GM12878 (cell line): ENCODE results near the gene PAQR9. TPM values are rescaled to one million over a fixed set of nuclear protein-coding genes. Genes with fewer than 3 reads are reported as not detected.

Experiments used
- ATAC-seq: fragments of 200-7000 bp; cut with Tn5 transposase; 3 replicates; pipeline ENCODE4 v1.9.1; 2020; ENCODE audit warnings: mild to moderate bottlenecking, moderate library complexity
- BruUV-seq: library from RNA; stranded (reverse); fragments of 400-500 nt; replicated peaks from 2 replicates; lab custom pipeline; 2021; lab: Mats Ljungman, UMichigan
- CTCF ChIA-PET: fragments of 300-600 bp; sonication (Branson Sonifier 250); formaldehyde crosslinking; extraction: SDS; loops from one replicate; lab custom pipeline; 2021; ENCODE audit warnings: inconsistent platforms; lab: Yijun Ruan, JAX
- POLR2A ChIA-PET: fragments of 350-600 bp; formaldehyde crosslinking; extraction: SDS; loops from one replicate; lab custom pipeline; 2021; ENCODE audit warnings: inconsistent platforms; lab: Charles Lee
- RAD21 ChIA-PET: fragments of 300-600 bp; sonication (Branson Sonifier 250); formaldehyde crosslinking; loops from one replicate; lab custom pipeline; 2023; ENCODE audit warnings: antibody characterized with exemption; ENCODE audit not compliant: unreplicated experiment; lab: Charles Lee
- SMC1A ChIA-PET: fragments of 300-600 bp; sonication (Branson Sonifier 250); formaldehyde crosslinking; loops from one replicate; lab custom pipeline; 2023; ENCODE audit not compliant: unreplicated experiment, uncharacterized antibody; lab: Charles Lee
- DNase-seq: peaks from one replicate; pipeline ENCODE4 v3.0.0-alpha.2; 2011; ENCODE audit warnings: low read depth, low spot score
- FAIRE-seq: peaks from 3 replicates; lab custom pipeline; 2011; peaks lifted over from hg19 to GRCh38; lab: Jason Lieb, UNC
- H2AFZ ChIP-seq: 2 replicates; pipeline ENCODE4 v1.6.0; 2011; ENCODE audit warnings: low read depth, low read length, control low read depth; ENCODE audit not compliant: control insufficient read depth
- H3K27ac ChIP-seq: 2 replicates; pipeline ENCODE4 v1.5.1; 2011; ENCODE audit warnings: control low read depth; ENCODE audit not compliant: control insufficient read depth, insufficient read depth
- H3K27me3 ChIP-seq, 2 experiments: replicated peaks in 1 of 2; 2 replicates each; pipeline versions ENCODE4 v1.6.0 to v1.6.1; 2011; ENCODE audit warnings: low read length in 1 of 2; ENCODE audit not compliant: control insufficient read depth in 2 of 2, insufficient read depth in 2 of 2
- H3K36me3 ChIP-seq, 2 experiments: 2 replicates each; pipeline ENCODE4 v1.5.1; 2011; ENCODE audit warnings: low read length in 1 of 2; ENCODE audit not compliant: control insufficient read depth in 2 of 2, insufficient read depth in 2 of 2
- H3K4me1 ChIP-seq: 2 replicates; pipeline ENCODE4 v1.6.1; 2011; ENCODE audit warnings: mild to moderate bottlenecking, low read length, moderate library complexity, mixed read lengths; ENCODE audit not compliant: control insufficient read depth, insufficient read depth
- H3K4me2 ChIP-seq: 2 replicates; pipeline ENCODE4 v1.6.0; 2011; ENCODE audit warnings: control low read depth; ENCODE audit not compliant: control insufficient read depth, insufficient read depth
- H3K4me3 ChIP-seq: fragments of 200-600 bp; sonication (generic); 2 replicates; pipeline ENCODE4 v1.5.1; 2016
- H3K79me2 ChIP-seq: 2 replicates; pipeline ENCODE4 v1.6.0; 2011; ENCODE audit warnings: low read length; ENCODE audit not compliant: control insufficient read depth, insufficient read depth
- H3K9ac ChIP-seq: 2 replicates; pipeline ENCODE4 v1.8.0; 2011; ENCODE audit warnings: low read length, control low read depth, mixed read lengths; ENCODE audit not compliant: control insufficient read depth, insufficient read depth
- H3K9me3 ChIP-seq: replicated peaks from 3 replicates; pipeline ENCODE4 v1.5.1; 2011; ENCODE audit warnings: mild to moderate bottlenecking, low read length; ENCODE audit not compliant: control insufficient read depth, insufficient read depth
- H4K20me1 ChIP-seq: 2 replicates; pipeline ENCODE4 v1.6.0; 2011; ENCODE audit not compliant: control insufficient read depth, insufficient read depth
- FOS ChIP-seq: IDR thresholded peaks from 3 replicates; pipeline ENCODE4 v1.6.1; 2011; ENCODE audit warnings: borderline replicate concordance; ENCODE audit not compliant: insufficient read length; ENCODE audit errors: extremely low read depth
- JUND ChIP-seq: IDR thresholded peaks from 2 replicates; pipeline ENCODE4 v1.6.1; 2012; ENCODE audit warnings: low read depth, mild to moderate bottlenecking, low read length, improper control_type of control experiment, moderate library complexity
- KAT2A ChIP-seq: conservative IDR thresholded peaks from 2 replicates; pipeline ENCODE4 v1.6.1; 2011; ENCODE audit warnings: low read depth, low read length; ENCODE audit not compliant: control insufficient read depth
- MEF2A ChIP-seq: IDR thresholded peaks from 2 replicates; pipeline ENCODE4 v1.6.1; 2011; ENCODE audit warnings: low read depth, mild to moderate bottlenecking, low read length, moderate library complexity; ENCODE audit not compliant: insufficient read depth
- NBN ChIP-seq: fragments of 450-650 bp; IDR thresholded peaks from 2 replicates; pipeline ENCODE4 v1.6.1; 2016
- ZBED1 ChIP-seq: IDR thresholded peaks from 2 replicates; pipeline ENCODE4 v1.6.1; 2016; ENCODE audit warnings: borderline replicate concordance
- ZNF384 ChIP-seq: IDR thresholded peaks from 2 replicates; pipeline ENCODE4 v1.6.1; 2012; ENCODE audit warnings: low read depth, mild to moderate bottlenecking, low read length, improper control_type of control experiment, borderline replicate concordance
- in situ Hi-C: fragments of 300-500 bp; cut with MboI; formaldehyde crosslinking; loops from 9 replicates; pipeline ENCODE4 v1.14.3; 2018; ENCODE audit warnings: mixed read lengths
- intact Hi-C: fragments of 100-400 bp; cut with micrococcal nuclease; formaldehyde crosslinking; loops from one replicate; pipeline ENCODE4 v1.14.2; 2022; ENCODE audit not compliant: unreplicated experiment
- polyA plus RNA-seq, 11 experiments: library from polyadenylated mRNA; depleted of rRNA in 4 of 11; unstranded in 6 of 11; stranded (reverse) in 5 of 11; fragments of >200 nt; fragmentation: Nextera tagmentation in 4 of 11; fragmentation: Illumina TruSeq in 1 of 11; extraction: Ambion mirVana in 4 of 11; extraction: Trizol in 1 of 11; gene quantifications; 1 replicate in 1 of 11; 2 replicates in 10 of 11; pipeline versions ENCODE4 v1.2.1 to v1.2.3, GENCODE V29; 2011 to 2016; ENCODE audit warnings: inconsistent platforms in 2 of 11, missing spikeins in 2 of 11, low read depth in 1 of 11
- total RNA-seq, 4 experiments: library from RNA; depleted of rRNA in 3 of 4; stranded (reverse); fragments of >200 nt in 3 of 4; fragmentation: Illumina TruSeq in 1 of 4; extraction: Trizol in 1 of 4; gene quantifications; 2 replicates each; pipeline versions ENCODE4 v1.2.1 to v1.2.3, GENCODE V29; 2013 to 2021
- TF ChIP-seq, protein P1 (sequence below): IDR thresholded peaks from 2 replicates; pipeline ENCODE4 v1.6.1; 2012; ENCODE audit warnings: low read length, inconsistent platforms
- TF ChIP-seq, protein P2 (sequence below): IDR thresholded peaks from 2 replicates; pipeline ENCODE4 v1.6.1; 2011; ENCODE audit warnings: borderline replicate concordance, low read depth, mild to moderate bottlenecking, moderate library complexity, low read length; ENCODE audit not compliant: insufficient read depth, poor library complexity, severe bottlenecking
- TF ChIP-seq, protein P3 (sequence below): fragments of 450-650 bp; IDR thresholded peaks from 2 replicates; pipeline ENCODE4 v1.6.1; 2016; ENCODE audit warnings: mild to moderate bottlenecking

Gene PAQR9
- total and polyA plus RNA-seq, 10 of the 15 experiments (the other 5 are each of a cell fraction or from before 2014, with no cell fraction given) = not detected

DNA sequence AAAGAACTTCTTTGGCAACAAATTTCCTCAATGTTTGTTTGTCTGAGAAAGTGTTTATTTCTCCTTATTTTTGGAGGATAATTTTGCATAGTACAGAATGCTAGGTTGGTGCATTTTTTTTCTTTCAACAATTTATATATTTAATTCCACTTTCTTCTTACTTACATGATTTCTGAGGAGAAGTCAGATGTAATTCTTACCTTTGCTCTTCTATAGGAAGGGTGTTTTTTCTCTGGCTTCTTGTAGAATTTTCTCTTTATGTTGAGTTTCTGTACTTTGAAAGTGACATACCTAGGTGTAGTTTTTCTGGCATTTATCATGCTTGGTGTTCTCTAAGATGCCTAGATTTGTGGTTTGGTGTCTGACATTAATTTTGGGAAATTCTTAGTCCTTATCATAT, 39.8 kb downstream of the PAQR9 start:
- Histone ChIP-seq H3K9me3 (no peaks in the 10 kb centered on the region; the same call in 2 of the 3 replicates), H4K20me1 (no peaks in the 10 kb centered on the region), H3K27ac (no peak overlapping the region), H3K27me3 (no peaks in the 10 kb centered on the region), H3K36me3 (no peaks in the 10 kb centered on the region), H3K9ac (no peak overlapping the region), H3K4me2 (no peak overlapping the region), H3K79me2 (no peaks in the 10 kb centered on the region), H3K4me1 (no peaks in the 10 kb centered on the region), H3K4me3 (no peak overlapping the region), H2AFZ (no peak overlapping the region)
- no TSS peak for BruUV-seq
- ATAC-seq = no peak
- SMC1A ChIA-PET = no interaction called here
- CTCF ChIA-PET = no interaction called here
- no peak for DNase-seq
- in situ Hi-C loops (no loop called here), intact Hi-C loops (no loop called here)
- FAIRE-seq = no peak
- RAD21 ChIA-PET = no interaction called here
- no peak for TF ChIP-seq MEF2A
- TF ChIP-seq ZNF384 = no peak
- TF ChIP-seq JUND = no peak
- TF ChIP-seq, protein P1, sequence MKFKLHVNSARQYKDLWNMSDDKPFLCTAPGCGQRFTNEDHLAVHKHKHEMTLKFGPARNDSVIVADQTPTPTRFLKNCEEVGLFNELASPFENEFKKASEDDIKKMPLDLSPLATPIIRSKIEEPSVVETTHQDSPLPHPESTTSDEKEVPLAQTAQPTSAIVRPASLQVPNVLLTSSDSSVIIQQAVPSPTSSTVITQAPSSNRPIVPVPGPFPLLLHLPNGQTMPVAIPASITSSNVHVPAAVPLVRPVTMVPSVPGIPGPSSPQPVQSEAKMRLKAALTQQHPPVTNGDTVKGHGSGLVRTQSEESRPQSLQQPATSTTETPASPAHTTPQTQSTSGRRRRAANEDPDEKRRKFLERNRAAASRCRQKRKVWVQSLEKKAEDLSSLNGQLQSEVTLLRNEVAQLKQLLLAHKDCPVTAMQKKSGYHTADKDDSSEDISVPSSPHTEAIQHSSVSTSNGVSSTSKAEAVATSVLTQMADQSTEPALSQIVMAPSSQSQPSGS = no peak
- TF ChIP-seq FOS = no peak
- no peak for TF ChIP-seq KAT2A
- no peak for TF ChIP-seq ZBED1
- TF ChIP-seq, protein P2, sequence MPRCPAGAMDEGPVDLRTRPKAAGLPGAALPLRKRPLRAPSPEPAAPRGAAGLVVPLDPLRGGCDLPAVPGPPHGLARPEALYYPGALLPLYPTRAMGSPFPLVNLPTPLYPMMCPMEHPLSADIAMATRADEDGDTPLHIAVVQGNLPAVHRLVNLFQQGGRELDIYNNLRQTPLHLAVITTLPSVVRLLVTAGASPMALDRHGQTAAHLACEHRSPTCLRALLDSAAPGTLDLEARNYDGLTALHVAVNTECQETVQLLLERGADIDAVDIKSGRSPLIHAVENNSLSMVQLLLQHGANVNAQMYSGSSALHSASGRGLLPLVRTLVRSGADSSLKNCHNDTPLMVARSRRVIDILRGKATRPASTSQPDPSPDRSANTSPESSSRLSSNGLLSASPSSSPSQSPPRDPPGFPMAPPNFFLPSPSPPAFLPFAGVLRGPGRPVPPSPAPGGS = no peak
- TF ChIP-seq NBN = no peak
- TF ChIP-seq, protein P3, sequence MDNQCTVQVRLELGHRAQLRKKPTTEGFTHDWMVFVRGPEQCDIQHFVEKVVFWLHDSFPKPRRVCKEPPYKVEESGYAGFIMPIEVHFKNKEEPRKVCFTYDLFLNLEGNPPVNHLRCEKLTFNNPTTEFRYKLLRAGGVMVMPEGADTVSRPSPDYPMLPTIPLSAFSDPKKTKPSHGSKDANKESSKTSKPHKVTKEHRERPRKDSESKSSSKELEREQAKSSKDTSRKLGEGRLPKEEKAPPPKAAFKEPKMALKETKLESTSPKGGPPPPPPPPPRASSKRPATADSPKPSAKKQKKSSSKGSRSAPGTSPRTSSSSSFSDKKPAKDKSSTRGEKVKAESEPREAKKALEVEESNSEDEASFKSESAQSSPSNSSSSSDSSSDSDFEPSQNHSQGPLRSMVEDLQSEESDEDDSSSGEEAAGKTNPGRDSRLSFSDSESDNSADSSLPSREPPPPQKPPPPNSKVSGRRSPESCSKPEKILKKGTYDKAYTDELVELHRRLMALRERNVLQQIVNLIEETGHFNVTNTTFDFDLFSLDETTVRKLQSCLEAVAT = no peak
- POLR2A ChIA-PET = no interaction called here
